Tibial artery (tissue), 4 donors: ENCODE results near the gene MITF.
A peak's percentile ranks its signal among the peaks of the same experiment; 100 is the strongest.

ENCODE experiments used
- DNase-seq, 2 donors: peaks; one replicate each; pipeline ENCODE4 v3.0.0-alpha.2; 2019
- H3K27ac ChIP-seq, 2 donors: fragments of 200-600 bp; sonication (generic) in 1 of 2; 1 replicate in 1 of 2; 2 replicates in 1 of 2; pipeline ENCODE4 v1.5.1; 2018 to 2019; ENCODE audit warnings: mild to moderate bottlenecking in 1 of 2
- H3K27me3 ChIP-seq, 2 donors: fragments of 200-600 bp; sonication (generic) in 1 of 2; one replicate each; pipeline versions ENCODE4 v1.5.1 to v1.6.0; 2016 to 2019
- H3K36me3 ChIP-seq, 3 donors: fragments of 200-600 bp; sonication (generic) in 2 of 3; one replicate each; pipeline ENCODE4 v1.5.1; 2016 to 2019; ENCODE audit warnings: mild to moderate bottlenecking in 2 of 3
- H3K4me1 ChIP-seq, 4 donors: fragments of 200-600 bp; sonication (generic) in 2 of 4; 1 replicate in 3 of 4; 2 replicates in 1 of 4; pipeline ENCODE4 v1.5.1; 2016 to 2019
- H3K4me3 ChIP-seq, 2 donors: fragments of 200-600 bp; sonication (generic) in 1 of 2; 1 replicate in 1 of 2; 2 replicates in 1 of 2; pipeline ENCODE4 v1.5.1; 2018 to 2019; ENCODE audit warnings: mild to moderate bottlenecking in 2 of 2
- H3K9me3 ChIP-seq, 3 donors: fragments of 200-600 bp; sonication (generic) in 1 of 3; one replicate each; pipeline ENCODE4 v1.5.1; 2016 to 2019
- intact Hi-C: fragments of 100-400 bp; cut with DNase I; formaldehyde crosslinking; loops from one replicate; pipeline ENCODE4 v1.15.0; 2023; ENCODE audit warnings: low total_unique reads
- TF ChIP-seq, protein P1 (sequence below), 2 experiments: fragments of 200-600 bp in 1 of 2; fragments of 450-650 bp in 1 of 2; IDR thresholded peaks; one replicate each; pipeline ENCODE4 v1.5.1; 2017 to 2019; ENCODE audit warnings: antibody characterized with exemption in 2 of 2, mild to moderate bottlenecking in 1 of 2, moderate library complexity in 1 of 2

Gene MITF

DNA sequence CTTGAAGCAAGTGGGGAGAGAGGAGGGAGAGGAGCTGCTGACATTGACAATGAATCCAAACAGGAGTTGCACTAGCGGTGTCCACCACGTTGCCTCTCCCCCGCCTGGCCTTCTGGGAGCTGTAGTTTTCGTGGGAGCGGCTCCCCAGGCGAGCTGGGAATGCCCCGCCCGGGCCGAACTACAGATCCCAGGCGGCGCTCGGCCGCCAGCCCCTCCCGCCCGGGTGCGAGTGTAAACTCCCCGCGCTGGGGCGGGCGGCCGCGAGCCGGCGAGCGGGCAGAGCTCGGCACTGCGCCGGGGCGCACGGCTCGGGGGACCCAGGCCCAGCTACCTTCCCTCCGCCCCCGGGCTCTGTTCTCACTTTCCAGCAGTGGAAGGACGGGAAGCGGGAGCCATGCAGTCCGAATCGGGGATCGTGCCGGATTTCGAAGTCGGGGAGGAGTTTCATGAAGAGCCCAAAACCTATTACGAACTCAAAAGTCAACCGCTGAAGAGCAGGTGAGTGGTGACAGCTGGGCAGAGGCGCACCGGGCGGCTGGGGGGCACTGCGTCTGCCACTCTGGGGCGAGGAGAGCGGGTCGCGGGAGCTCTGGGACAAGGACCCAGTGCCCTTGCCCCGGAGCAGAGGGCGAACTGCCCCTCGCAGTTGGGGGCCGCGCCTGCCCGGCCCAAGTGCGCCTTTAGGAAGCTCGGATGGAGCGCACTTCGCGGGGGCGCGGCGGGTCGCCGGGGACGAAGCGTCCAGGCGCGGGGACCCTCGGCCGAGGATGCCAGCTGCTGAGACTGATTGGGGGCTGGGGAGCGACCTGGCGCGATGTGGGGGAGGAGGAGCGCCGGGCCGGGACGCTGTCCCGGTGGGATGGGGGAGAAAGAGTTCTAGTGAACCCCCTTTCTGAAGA, at the start of gene MITF:
Gene MITF (plus strand): TSS at position 261 of the 899 bp plus-strand sequence. CDS start 134 bp downstream, at position 395.
- H3K27me3 ChIP-seq: no peaks in the 10 kb centered on the region
- H3K9me3 ChIP-seq: no peaks in the 10 kb centered on the region
- H3K27ac ChIP-seq: peak within 1 kb of the TSS; percentile 86 to 88
- intact Hi-C loops: loop anchor here (5.0 kb wide), 1 partner anchor 48 kb away; no protein-coding TSS in a partner anchor
- no peaks in the 10 kb centered on the region for H3K36me3 ChIP-seq
- peak; percentile 96 for DNase-seq
- TF ChIP-seq, protein P1, sequence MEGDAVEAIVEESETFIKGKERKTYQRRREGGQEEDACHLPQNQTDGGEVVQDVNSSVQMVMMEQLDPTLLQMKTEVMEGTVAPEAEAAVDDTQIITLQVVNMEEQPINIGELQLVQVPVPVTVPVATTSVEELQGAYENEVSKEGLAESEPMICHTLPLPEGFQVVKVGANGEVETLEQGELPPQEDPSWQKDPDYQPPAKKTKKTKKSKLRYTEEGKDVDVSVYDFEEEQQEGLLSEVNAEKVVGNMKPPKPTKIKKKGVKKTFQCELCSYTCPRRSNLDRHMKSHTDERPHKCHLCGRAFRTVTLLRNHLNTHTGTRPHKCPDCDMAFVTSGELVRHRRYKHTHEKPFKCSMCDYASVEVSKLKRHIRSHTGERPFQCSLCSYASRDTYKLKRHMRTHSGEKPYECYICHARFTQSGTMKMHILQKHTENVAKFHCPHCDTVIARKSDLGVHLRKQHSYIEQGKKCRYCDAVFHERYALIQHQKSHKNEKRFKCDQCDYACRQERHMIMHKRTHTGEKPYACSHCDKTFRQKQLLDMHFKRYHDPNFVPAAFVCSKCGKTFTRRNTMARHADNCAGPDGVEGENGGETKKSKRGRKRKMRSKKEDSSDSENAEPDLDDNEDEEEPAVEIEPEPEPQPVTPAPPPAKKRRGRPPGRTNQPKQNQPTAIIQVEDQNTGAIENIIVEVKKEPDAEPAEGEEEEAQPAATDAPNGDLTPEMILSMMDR (IDR thresholded peaks at IDR 0.05): no peak
- H3K4me3 ChIP-seq: peak within 1 kb of the TSS; percentile 83 to 89
- H3K4me1 ChIP-seq: peaks cover 0 to 38% (median 6%) of the 10 kb centered on the region in 4 donors

GRCh38 chr3:69691860-69692259, 47.4 kb upstream of the MITF start:
- no peak for DNase-seq
- Histone ChIP-seq H3K36me3 (no peaks in the 10 kb centered on the region), H3K4me1 (peaks cover 0 to 11% (median 3%) of the 10 kb centered on the region in 4 donors), H3K4me3 (no peak overlapping the region), H3K27me3 (no peaks in the 10 kb centered on the region), H3K9me3 (no peaks in the 10 kb centered on the region), H3K27ac (no peak overlapping the region)
- intact Hi-C loops: loop anchor here (5.0 kb wide), 1 partner anchor 255 kb away; no protein-coding TSS in a partner anchor
- TF ChIP-seq, protein P1 (IDR thresholded peaks at IDR 0.05): no peak

GRCh38 chr3:69692761-69693160, 46.5 kb upstream of the MITF start:
- TF ChIP-seq, protein P1 (IDR thresholded peaks at IDR 0.05): no peak
- intact Hi-C loops: loop anchor here (5.0 kb wide), 1 partner anchor 255 kb away; no protein-coding TSS in a partner anchor
- H3K27ac ChIP-seq: no peak overlapping the region
- no peak overlapping the region for H3K4me3 ChIP-seq
- DNase-seq: no peak
- H3K27me3 ChIP-seq: no peaks in the 10 kb centered on the region
- H3K4me1 ChIP-seq: peaks cover 0 to 6% (median 3%) of the 10 kb centered on the region in 4 donors
- no peaks in the 10 kb centered on the region for H3K9me3 ChIP-seq
- H3K36me3 ChIP-seq: no peaks in the 10 kb centered on the region

DNA sequence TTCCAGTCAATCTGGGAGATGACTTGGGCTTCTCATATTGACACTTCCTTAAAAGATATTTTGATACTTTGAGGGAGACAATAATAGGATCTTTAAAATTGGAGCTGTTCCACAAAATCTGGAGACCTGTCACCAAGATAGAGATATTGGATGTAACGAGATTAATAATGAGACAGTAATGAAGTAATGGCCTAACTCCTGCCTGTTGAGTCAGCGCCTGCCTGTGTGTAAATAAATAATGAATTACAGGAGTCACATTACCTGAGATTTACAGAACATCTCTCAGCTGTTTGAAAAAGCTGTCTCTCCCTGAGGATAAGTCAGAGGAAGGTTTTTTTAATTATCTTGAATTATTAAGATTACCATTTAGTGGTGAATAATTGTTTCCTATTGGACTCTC, 43.8 kb upstream of the MITF start:
- intact Hi-C loops: no loop called here
- DNase-seq: no peak

DNA sequence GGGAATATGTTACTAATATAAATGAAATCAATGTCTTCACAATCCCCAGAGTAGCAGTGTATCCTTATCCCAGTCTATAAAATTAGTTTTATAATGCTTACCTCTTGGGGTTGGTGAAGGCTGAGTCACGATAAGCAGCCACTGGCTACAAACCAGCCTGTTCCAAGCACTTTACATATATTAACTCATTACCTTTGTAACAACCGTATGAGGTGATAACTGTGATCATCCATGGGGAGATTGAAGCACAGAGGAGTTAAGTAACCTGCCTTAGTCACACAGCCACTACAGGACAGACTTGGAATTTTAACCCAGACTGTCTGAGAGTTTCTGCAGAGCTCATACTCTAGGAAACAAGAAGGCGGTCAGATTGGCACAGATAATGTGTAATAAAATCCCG, 43.3 kb upstream of the MITF start:
- H3K4me1 ChIP-seq: peaks cover 0 to 4% (median 2%) of the 10 kb centered on the region in 4 donors

More for the DNA sequence above, 43.8 kb upstream of the MITF start:
- peaks cover 0 to 6% (median 3%) of the 10 kb centered on the region in 4 donors for H3K4me1 ChIP-seq
- TF ChIP-seq, protein P1 (IDR thresholded peaks at IDR 0.05): no peak
- peaks cover 0 to 2% (median 0%) of the 10 kb centered on the region in 3 donors for H3K9me3 ChIP-seq
- no peak overlapping the region for H3K27ac ChIP-seq
- no peak overlapping the region for H3K4me3 ChIP-seq
- H3K36me3 ChIP-seq: no peaks in the 10 kb centered on the region
- no peaks in the 10 kb centered on the region for H3K27me3 ChIP-seq

More for the DNA sequence above, 43.3 kb upstream of the MITF start:
- no peaks in the 10 kb centered on the region for H3K27me3 ChIP-seq
- no peak overlapping the region for H3K4me3 ChIP-seq
- TF ChIP-seq, protein P1 (IDR thresholded peaks at IDR 0.05): no peak
- no peak for DNase-seq
- H3K27ac ChIP-seq: no peak overlapping the region
- no peaks in the 10 kb centered on the region for H3K36me3 ChIP-seq
- peaks cover 0 to 7% (median 5%) of the 10 kb centered on the region in 3 donors for H3K9me3 ChIP-seq
- intact Hi-C loops: no loop called here
